Gastrocnemius medialis (tissue), 4 donors: ENCODE results near the gene SMYD3. TPM values are rescaled to one million over a fixed set of nuclear protein-coding genes. Genes with fewer than 3 reads are reported as not detected.

Experiments
- ATAC-seq, 2 donors: fragments of 150-250 bp; one replicate each; pipeline ENCODE4 v1.9.1; 2016
- DNase-seq, 2 donors: peaks; one replicate each; pipeline ENCODE4 v3.0.0-alpha.2; 2019
- H3K27ac ChIP-seq, 4 donors: fragments of 200-600 bp; sonication (generic); 1 replicate in 1 of 4; 2 replicates in 3 of 4; pipeline ENCODE4 v1.5.1; 2016 to 2018; ENCODE audit warnings: mild to moderate bottlenecking in 2 of 4, moderate library complexity in 1 of 4
- H3K27me3 ChIP-seq, 3 donors: fragments of 200-600 bp; sonication (generic) in 2 of 3; 1 replicate in 1 of 3; 2 replicates in 2 of 3; pipeline versions ENCODE4 v1.5.1 to v1.6.0; 2016 to 2019; ENCODE audit warnings: mild to moderate bottlenecking in 1 of 3, moderate library complexity in 1 of 3
- H3K36me3 ChIP-seq, 2 donors: fragments of 200-600 bp; sonication (generic) in 1 of 2; one replicate each; pipeline ENCODE4 v1.5.1; 2017 to 2018
- H3K4me1 ChIP-seq, 2 donors: fragments of 200-600 bp; sonication (generic) in 1 of 2; one replicate each; pipeline ENCODE4 v1.5.1; 2016 to 2017; ENCODE audit warnings: mild to moderate bottlenecking in 2 of 2
- H3K4me3 ChIP-seq, 4 donors: fragments of 200-600 bp; sonication (generic) in 3 of 4; 1 replicate in 1 of 4; 2 replicates in 3 of 4; pipeline ENCODE4 v1.5.1; 2016 to 2019; ENCODE audit warnings: mild to moderate bottlenecking in 2 of 4
- H3K9me3 ChIP-seq, 3 donors: fragments of 200-600 bp; sonication (generic) in 2 of 3; 1 replicate in 1 of 3; 2 replicates in 2 of 3; pipeline ENCODE4 v1.5.1; 2016 to 2019
- CTCF ChIP-seq, 5 experiments: fragments of 450-650 bp in 3 of 5; fragments of 200-600 bp in 2 of 5; sonication (generic) in 2 of 5; IDR thresholded peaks in 4 of 5; conservative IDR thresholded peaks in 1 of 5; 1 replicate in 4 of 5; 2 replicates in 1 of 5; pipeline ENCODE4 v1.5.1; 2016 to 2019; ENCODE audit warnings: antibody characterized with exemption in 5 of 5, mild to moderate bottlenecking in 3 of 5, moderate library complexity in 3 of 5
- POLR2A ChIP-seq, 2 donors: fragments of 450-650 bp; IDR thresholded peaks; one replicate each; pipeline ENCODE4 v1.6.1; 2017; ENCODE audit warnings: antibody characterized with exemption in 2 of 2, mild to moderate bottlenecking in 2 of 2, moderate library complexity in 2 of 2
- in situ Hi-C, 4 donors: fragments of 200-750 bp; cut with MboI; loops; one replicate each; pipeline versions ENCODE4 v1.15.0 to v1.8.0; 2017; ENCODE audit warnings: low sequenced_read_pairs in 4 of 4
- intact Hi-C: fragments of 100-400 bp; cut with DNase I; formaldehyde crosslinking; loops from one replicate; pipeline ENCODE4 v1.15.1; 2023; ENCODE audit warnings: low total_unique reads
- total RNA-seq, 4 donors: library from RNA; depleted of rRNA; stranded (reverse); fragments of >200 nt; gene quantifications; one replicate each; pipeline versions ENCODE4 v1.1.0 to v1.2.3, GENCODE V29; 2016

The SMYD3 gene
- total RNA-seq, 4 donors from 2014 or later, result 4.4 to 10.3 (median 6.3) TPM

GRCh38 chr1:246051909-246052518 lies 455.1 kb downstream of the SMYD3 start:
- no peak overlapping the region for H3K27ac ChIP-seq
- intact Hi-C loops (no loop called here), in situ Hi-C loops (no loop called here)
- DNase-seq (no peak), ATAC-seq (no peak)
- no peaks in the 10 kb centered on the region for H3K27me3 ChIP-seq
- no peaks in the 10 kb centered on the region for H3K4me1 ChIP-seq
- H3K9me3 ChIP-seq, result no peaks in the 10 kb centered on the region
- TF ChIP-seq CTCF (IDR thresholded peaks at IDR 0.05 in 4 of 5, conservative IDR thresholded peaks at IDR 0.05 in 1 of 5) (no peak), POLR2A (IDR thresholded peaks at IDR 0.05) (no peak)
- no peaks in the 10 kb centered on the region for H3K36me3 ChIP-seq
- no peak overlapping the region for H3K4me3 ChIP-seq

- ATAC-seq, result no peak
- no peak for DNase-seq
- no peak for TF ChIP-seq CTCF (IDR thresholded peaks at IDR 0.05 in 4 of 5, conservative IDR thresholded peaks at IDR 0.05 in 1 of 5)
- no peak for TF ChIP-seq POLR2A (IDR thresholded peaks at IDR 0.05)
- Histone ChIP-seq H3K27me3 (no peaks in the 10 kb centered on the region), H3K9me3 (no peaks in the 10 kb centered on the region), H3K4me3 (no peak overlapping the region), H3K36me3 (no peaks in the 10 kb centered on the region), H3K4me1 (no peaks in the 10 kb centered on the region), H3K27ac (no peak overlapping the region)
- in situ Hi-C loops, result no loop called here
- intact Hi-C loops, result no loop called here
Measured at GRCh38 chr1:246048693-246049092, 458.4 kb downstream of the SMYD3 start.

- intact Hi-C loops (no loop called here), in situ Hi-C loops (no loop called here)
- Histone ChIP-seq H3K27ac (no peak overlapping the region), H3K9me3 (no peaks in the 10 kb centered on the region), H3K27me3 (no peaks in the 10 kb centered on the region), H3K36me3 (no peaks in the 10 kb centered on the region), H3K4me1 (no peaks in the 10 kb centered on the region), H3K4me3 (no peak overlapping the region)
- TF ChIP-seq POLR2A (IDR thresholded peaks at IDR 0.05) (no peak), CTCF (IDR thresholded peaks at IDR 0.05 in 4 of 5, conservative IDR thresholded peaks at IDR 0.05 in 1 of 5) (no peak)
- ATAC-seq (no peak), DNase-seq (no peak)
Measured at GRCh38 chr1:246043556-246043955, 463.5 kb downstream of the SMYD3 start.

GRCh38 chr1:246041360-246041759 lies 465.7 kb downstream of the SMYD3 start:
- in situ Hi-C loops, result no loop called here
- DNase-seq (no peak), ATAC-seq (no peak)
- H3K36me3 ChIP-seq, result no peaks in the 10 kb centered on the region
- TF ChIP-seq CTCF (IDR thresholded peaks at IDR 0.05 in 4 of 5, conservative IDR thresholded peaks at IDR 0.05 in 1 of 5) (no peak), POLR2A (IDR thresholded peaks at IDR 0.05) (no peak)
- H3K4me3 ChIP-seq, result no peak overlapping the region
- no peaks in the 10 kb centered on the region for H3K27me3 ChIP-seq
- H3K27ac ChIP-seq, result no peak overlapping the region
- H3K4me1 ChIP-seq, result no peaks in the 10 kb centered on the region
- intact Hi-C loops, result no loop called here
- H3K9me3 ChIP-seq, result no peaks in the 10 kb centered on the region
